GM12878 (cell line): Measurements from ENCODE around the gene ATP7B. TPM values are rescaled to one million over a fixed set of nuclear protein-coding genes. Genes with fewer than 3 reads are reported as not detected.

ENCODE experiments used
- ATAC-seq: fragments of 200-7000 bp; cut with Tn5 transposase; 3 replicates; pipeline ENCODE4 v1.9.1; 2020; ENCODE audit warnings: mild to moderate bottlenecking, moderate library complexity
- BruUV-seq: library from RNA; stranded (reverse); fragments of 400-500 nt; replicated peaks from 2 replicates; lab custom pipeline; 2021; lab: Mats Ljungman, UMichigan
- CTCF ChIA-PET: fragments of 300-600 bp; sonication (Branson Sonifier 250); formaldehyde crosslinking; extraction: SDS; loops from one replicate; lab custom pipeline; 2021; ENCODE audit warnings: inconsistent platforms; lab: Yijun Ruan, JAX
- POLR2A ChIA-PET: fragments of 350-600 bp; formaldehyde crosslinking; extraction: SDS; loops from one replicate; lab custom pipeline; 2021; ENCODE audit warnings: inconsistent platforms; lab: Charles Lee
- RAD21 ChIA-PET: fragments of 300-600 bp; sonication (Branson Sonifier 250); formaldehyde crosslinking; loops from one replicate; lab custom pipeline; 2023; ENCODE audit warnings: antibody characterized with exemption; ENCODE audit not compliant: unreplicated experiment; lab: Charles Lee
- SMC1A ChIA-PET: fragments of 300-600 bp; sonication (Branson Sonifier 250); formaldehyde crosslinking; loops from one replicate; lab custom pipeline; 2023; ENCODE audit not compliant: unreplicated experiment, uncharacterized antibody; lab: Charles Lee
- DNase-seq: peaks from one replicate; pipeline ENCODE4 v3.0.0-alpha.2; 2011; ENCODE audit warnings: low read depth, low spot score
- FAIRE-seq: peaks from 3 replicates; lab custom pipeline; 2011; peaks lifted over from hg19 to GRCh38; lab: Jason Lieb, UNC
- H2AFZ ChIP-seq: 2 replicates; pipeline ENCODE4 v1.6.0; 2011; ENCODE audit warnings: low read depth, low read length, control low read depth; ENCODE audit not compliant: control insufficient read depth
- H3K27ac ChIP-seq: 2 replicates; pipeline ENCODE4 v1.5.1; 2011; ENCODE audit warnings: control low read depth; ENCODE audit not compliant: control insufficient read depth, insufficient read depth
- H3K27me3 ChIP-seq, 2 experiments: replicated peaks in 1 of 2; 2 replicates each; pipeline versions ENCODE4 v1.6.0 to v1.6.1; 2011; ENCODE audit warnings: low read length in 1 of 2; ENCODE audit not compliant: control insufficient read depth in 2 of 2, insufficient read depth in 2 of 2
- H3K36me3 ChIP-seq, 2 experiments: 2 replicates each; pipeline ENCODE4 v1.5.1; 2011; ENCODE audit warnings: low read length in 1 of 2; ENCODE audit not compliant: control insufficient read depth in 2 of 2, insufficient read depth in 2 of 2
- H3K4me1 ChIP-seq: 2 replicates; pipeline ENCODE4 v1.6.1; 2011; ENCODE audit warnings: mild to moderate bottlenecking, low read length, moderate library complexity, mixed read lengths; ENCODE audit not compliant: control insufficient read depth, insufficient read depth
- H3K4me2 ChIP-seq: 2 replicates; pipeline ENCODE4 v1.6.0; 2011; ENCODE audit warnings: control low read depth; ENCODE audit not compliant: control insufficient read depth, insufficient read depth
- H3K4me3 ChIP-seq: fragments of 200-600 bp; sonication (generic); 2 replicates; pipeline ENCODE4 v1.5.1; 2016
- H3K79me2 ChIP-seq: 2 replicates; pipeline ENCODE4 v1.6.0; 2011; ENCODE audit warnings: low read length; ENCODE audit not compliant: control insufficient read depth, insufficient read depth
- H3K9ac ChIP-seq: 2 replicates; pipeline ENCODE4 v1.8.0; 2011; ENCODE audit warnings: low read length, control low read depth, mixed read lengths; ENCODE audit not compliant: control insufficient read depth, insufficient read depth
- H3K9me3 ChIP-seq: replicated peaks from 3 replicates; pipeline ENCODE4 v1.5.1; 2011; ENCODE audit warnings: mild to moderate bottlenecking, low read length; ENCODE audit not compliant: control insufficient read depth, insufficient read depth
- H4K20me1 ChIP-seq: 2 replicates; pipeline ENCODE4 v1.6.0; 2011; ENCODE audit not compliant: control insufficient read depth, insufficient read depth
- BMI1 ChIP-seq: fragments of 450-650 bp; IDR thresholded peaks from 2 replicates; pipeline ENCODE4 v1.6.1; 2016; ENCODE audit warnings: mild to moderate bottlenecking, moderate library complexity, borderline replicate concordance
- HDGF ChIP-seq: fragments of 450-650 bp; IDR thresholded peaks from 2 replicates; pipeline ENCODE4 v1.6.1; 2016; ENCODE audit warnings: antibody characterized with exemption
- NBN ChIP-seq: fragments of 450-650 bp; IDR thresholded peaks from 2 replicates; pipeline ENCODE4 v1.6.1; 2016
- PAX5 ChIP-seq: IDR thresholded peaks from 2 replicates; pipeline ENCODE4 v1.6.1; 2011; ENCODE audit warnings: low read depth, low read length, borderline replicate concordance
- RAD51 ChIP-seq: fragments of 450-650 bp; IDR thresholded peaks from 2 replicates; pipeline ENCODE4 v1.6.1; 2016; ENCODE audit warnings: moderate library complexity, mild to moderate bottlenecking, inconsistent platforms
- RB1 ChIP-seq: fragments of 450-650 bp; formaldehyde crosslinking; IDR thresholded peaks from 2 replicates; pipeline ENCODE4 v1.6.1; 2017; ENCODE audit warnings: mild to moderate bottlenecking, borderline replicate concordance
- RCOR1 ChIP-seq: conservative IDR thresholded peaks from 2 replicates; pipeline ENCODE4 v1.6.1; 2012; ENCODE audit warnings: low read depth, low read length, improper control_type of control experiment
- SMARCA5 ChIP-seq: fragments of 450-650 bp; IDR thresholded peaks from 2 replicates; pipeline ENCODE4 v1.6.1; 2017; ENCODE audit warnings: mild to moderate bottlenecking
- SMC3 ChIP-seq: IDR thresholded peaks from 2 replicates; pipeline ENCODE4 v1.6.1; 2011; ENCODE audit warnings: low read length, improper control_type of control experiment, borderline replicate concordance
- YBX1 ChIP-seq: fragments of 450-650 bp; IDR thresholded peaks from 2 replicates; pipeline ENCODE4 v1.6.1; 2016; ENCODE audit warnings: antibody characterized with exemption
- WGBS: methylation state at CpG from one replicate; pipeline ENCODE4 v1.1.6; 2016; ENCODE audit warnings: low lambda C conversion rate; ENCODE audit not compliant: insufficient replicate concordance, insufficient coverage; ENCODE audit errors: missing lambda C conversion rate; 5-methylcytosine and 5-hydroxymethylcytosine counted together
- in situ Hi-C: fragments of 300-500 bp; cut with MboI; formaldehyde crosslinking; loops from 9 replicates; pipeline ENCODE4 v1.14.3; 2018; ENCODE audit warnings: mixed read lengths
- intact Hi-C: fragments of 100-400 bp; cut with micrococcal nuclease; formaldehyde crosslinking; loops from one replicate; pipeline ENCODE4 v1.14.2; 2022; ENCODE audit not compliant: unreplicated experiment
- polyA plus RNA-seq, 11 experiments: library from polyadenylated mRNA; depleted of rRNA in 4 of 11; unstranded in 6 of 11; stranded (reverse) in 5 of 11; fragments of >200 nt; fragmentation: Nextera tagmentation in 4 of 11; fragmentation: Illumina TruSeq in 1 of 11; extraction: Ambion mirVana in 4 of 11; extraction: Trizol in 1 of 11; gene quantifications; 1 replicate in 1 of 11; 2 replicates in 10 of 11; pipeline versions ENCODE4 v1.2.1 to v1.2.3, GENCODE V29; 2011 to 2016; ENCODE audit warnings: inconsistent platforms in 2 of 11, missing spikeins in 2 of 11, low read depth in 1 of 11
- total RNA-seq, 4 experiments: library from RNA; depleted of rRNA in 3 of 4; stranded (reverse); fragments of >200 nt in 3 of 4; fragmentation: Illumina TruSeq in 1 of 4; extraction: Trizol in 1 of 4; gene quantifications; 2 replicates each; pipeline versions ENCODE4 v1.2.1 to v1.2.3, GENCODE V29; 2013 to 2021
- TF ChIP-seq, protein P1 (sequence below): IDR thresholded peaks from 2 replicates; pipeline ENCODE4 v1.6.1; 2011; ENCODE audit warnings: low read depth, low read length, improper control_type of control experiment, borderline replicate concordance
- TF ChIP-seq, protein P2 (sequence below): fragments of 450-650 bp; IDR thresholded peaks from 2 replicates; pipeline ENCODE4 v1.6.1; 2018; ENCODE audit warnings: mild to moderate bottlenecking, low read depth, moderate library complexity; ENCODE audit not compliant: partially characterized antibody
- TF ChIP-seq, protein P3 (sequence below): IDR thresholded peaks from 2 replicates; pipeline ENCODE4 v1.6.1; 2012; ENCODE audit warnings: low read length, inconsistent platforms
- TF ChIP-seq, protein P4 (sequence below): fragments of 450-650 bp; IDR thresholded peaks from 2 replicates; pipeline ENCODE4 v1.6.1; 2017; ENCODE audit warnings: mild to moderate bottlenecking, moderate library complexity

Gene ATP7B
- total and polyA plus RNA-seq, 10 of the 15 experiments (the other 5 are each of a cell fraction or from before 2014, with no cell fraction given): under 0.01 to 1.1 (median 0.06) TPM; not detected in 2

DNA sequence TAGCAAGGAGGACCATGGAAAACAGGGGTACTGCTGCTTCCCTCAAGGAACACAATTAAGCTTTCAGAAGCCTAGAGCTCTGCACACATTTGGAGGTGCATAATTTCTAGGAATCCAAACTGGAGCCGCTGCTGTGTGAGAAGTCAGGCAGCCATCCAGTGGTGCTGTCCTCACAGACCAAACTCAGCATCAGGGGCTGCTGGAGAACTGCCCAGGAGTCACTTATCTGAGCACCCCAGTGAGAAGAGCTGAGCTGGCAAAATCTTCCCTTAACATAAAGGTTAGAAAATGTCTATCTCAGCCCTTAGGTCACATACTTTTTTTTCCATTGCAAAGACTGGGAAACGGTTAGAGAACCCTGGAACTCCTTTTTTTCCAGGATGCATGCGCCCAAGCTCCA is 72.8 kb downstream of the ATP7B start:
- Histone ChIP-seq H3K36me3 (no peaks in the 10 kb centered on the region), H3K4me2 (no peak overlapping the region), H3K79me2 (no peaks in the 10 kb centered on the region), H3K9me3 (no peaks in the 10 kb centered on the region), H2AFZ (no peak overlapping the region), H3K4me1 (no peaks in the 10 kb centered on the region), H3K27ac (no peak overlapping the region), H3K9ac (no peak overlapping the region), H4K20me1 (peaks cover 3% of the 10 kb centered on the region; the same call in 1 of the 2 replicates), H3K27me3 (no peaks in the 10 kb centered on the region; a peak in 2 of 4 replicates), H3K4me3 (no peak overlapping the region)
- RAD21 ChIA-PET: interaction anchor here (0.9 kb wide), 1 partner anchor 9 kb away, joined by 3 read pairs; no protein-coding TSS in a partner anchor
- DNase-seq (no peak), ATAC-seq (no peak), FAIRE-seq (no peak)
- in situ Hi-C loops: no loop called here
- WGBS: 28% methylated on average over 3 of the region's 3 CpGs
- BruUV-seq: no TSS peak
- POLR2A ChIA-PET: no interaction called here
- intact Hi-C loops: no loop called here
- CTCF ChIA-PET: interaction anchor here (1.7 kb wide), 1 partner anchor 188 kb away, joined by 3 read pairs; no protein-coding TSS in a partner anchor
- SMC1A ChIA-PET: no interaction called here
- TF ChIP-seq RCOR1 (no peak), BMI1 (no peak), PAX5 (no peak), HDGF (no peak), RB1 (no peak), SMC3 (no peak), NBN (no peak), RAD51 (no peak), YBX1 (no peak), SMARCA5 (no peak)
- TF ChIP-seq, protein P1, sequence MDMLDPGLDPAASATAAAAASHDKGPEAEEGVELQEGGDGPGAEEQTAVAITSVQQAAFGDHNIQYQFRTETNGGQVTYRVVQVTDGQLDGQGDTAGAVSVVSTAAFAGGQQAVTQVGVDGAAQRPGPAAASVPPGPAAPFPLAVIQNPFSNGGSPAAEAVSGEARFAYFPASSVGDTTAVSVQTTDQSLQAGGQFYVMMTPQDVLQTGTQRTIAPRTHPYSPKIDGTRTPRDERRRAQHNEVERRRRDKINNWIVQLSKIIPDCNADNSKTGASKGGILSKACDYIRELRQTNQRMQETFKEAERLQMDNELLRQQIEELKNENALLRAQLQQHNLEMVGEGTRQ: no peak
- TF ChIP-seq, protein P2, sequence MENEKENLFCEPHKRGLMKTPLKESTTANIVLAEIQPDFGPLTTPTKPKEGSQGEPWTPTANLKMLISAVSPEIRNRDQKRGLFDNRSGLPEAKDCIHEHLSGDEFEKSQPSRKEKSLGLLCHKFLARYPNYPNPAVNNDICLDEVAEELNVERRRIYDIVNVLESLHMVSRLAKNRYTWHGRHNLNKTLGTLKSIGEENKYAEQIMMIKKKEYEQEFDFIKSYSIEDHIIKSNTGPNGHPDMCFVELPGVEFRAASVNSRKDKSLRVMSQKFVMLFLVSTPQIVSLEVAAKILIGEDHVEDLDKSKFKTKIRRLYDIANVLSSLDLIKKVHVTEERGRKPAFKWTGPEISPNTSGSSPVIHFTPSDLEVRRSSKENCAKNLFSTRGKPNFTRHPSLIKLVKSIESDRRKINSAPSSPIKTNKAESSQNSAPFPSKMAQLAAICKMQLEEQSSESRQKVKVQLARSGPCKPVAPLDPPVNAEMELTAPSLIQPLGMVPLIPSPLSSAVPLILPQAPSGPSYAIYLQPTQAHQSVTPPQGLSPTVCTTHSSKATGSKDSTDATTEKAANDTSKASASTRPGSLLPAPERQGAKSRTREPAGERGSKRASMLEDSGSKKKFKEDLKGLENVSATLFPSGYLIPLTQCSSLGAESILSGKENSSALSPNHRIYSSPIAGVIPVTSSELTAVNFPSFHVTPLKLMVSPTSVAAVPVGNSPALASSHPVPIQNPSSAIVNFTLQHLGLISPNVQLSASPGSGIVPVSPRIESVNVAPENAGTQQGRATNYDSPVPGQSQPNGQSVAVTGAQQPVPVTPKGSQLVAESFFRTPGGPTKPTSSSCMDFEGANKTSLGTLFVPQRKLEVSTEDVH: no peak
- TF ChIP-seq, protein P3, sequence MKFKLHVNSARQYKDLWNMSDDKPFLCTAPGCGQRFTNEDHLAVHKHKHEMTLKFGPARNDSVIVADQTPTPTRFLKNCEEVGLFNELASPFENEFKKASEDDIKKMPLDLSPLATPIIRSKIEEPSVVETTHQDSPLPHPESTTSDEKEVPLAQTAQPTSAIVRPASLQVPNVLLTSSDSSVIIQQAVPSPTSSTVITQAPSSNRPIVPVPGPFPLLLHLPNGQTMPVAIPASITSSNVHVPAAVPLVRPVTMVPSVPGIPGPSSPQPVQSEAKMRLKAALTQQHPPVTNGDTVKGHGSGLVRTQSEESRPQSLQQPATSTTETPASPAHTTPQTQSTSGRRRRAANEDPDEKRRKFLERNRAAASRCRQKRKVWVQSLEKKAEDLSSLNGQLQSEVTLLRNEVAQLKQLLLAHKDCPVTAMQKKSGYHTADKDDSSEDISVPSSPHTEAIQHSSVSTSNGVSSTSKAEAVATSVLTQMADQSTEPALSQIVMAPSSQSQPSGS: no peak
- TF ChIP-seq, protein P4, sequence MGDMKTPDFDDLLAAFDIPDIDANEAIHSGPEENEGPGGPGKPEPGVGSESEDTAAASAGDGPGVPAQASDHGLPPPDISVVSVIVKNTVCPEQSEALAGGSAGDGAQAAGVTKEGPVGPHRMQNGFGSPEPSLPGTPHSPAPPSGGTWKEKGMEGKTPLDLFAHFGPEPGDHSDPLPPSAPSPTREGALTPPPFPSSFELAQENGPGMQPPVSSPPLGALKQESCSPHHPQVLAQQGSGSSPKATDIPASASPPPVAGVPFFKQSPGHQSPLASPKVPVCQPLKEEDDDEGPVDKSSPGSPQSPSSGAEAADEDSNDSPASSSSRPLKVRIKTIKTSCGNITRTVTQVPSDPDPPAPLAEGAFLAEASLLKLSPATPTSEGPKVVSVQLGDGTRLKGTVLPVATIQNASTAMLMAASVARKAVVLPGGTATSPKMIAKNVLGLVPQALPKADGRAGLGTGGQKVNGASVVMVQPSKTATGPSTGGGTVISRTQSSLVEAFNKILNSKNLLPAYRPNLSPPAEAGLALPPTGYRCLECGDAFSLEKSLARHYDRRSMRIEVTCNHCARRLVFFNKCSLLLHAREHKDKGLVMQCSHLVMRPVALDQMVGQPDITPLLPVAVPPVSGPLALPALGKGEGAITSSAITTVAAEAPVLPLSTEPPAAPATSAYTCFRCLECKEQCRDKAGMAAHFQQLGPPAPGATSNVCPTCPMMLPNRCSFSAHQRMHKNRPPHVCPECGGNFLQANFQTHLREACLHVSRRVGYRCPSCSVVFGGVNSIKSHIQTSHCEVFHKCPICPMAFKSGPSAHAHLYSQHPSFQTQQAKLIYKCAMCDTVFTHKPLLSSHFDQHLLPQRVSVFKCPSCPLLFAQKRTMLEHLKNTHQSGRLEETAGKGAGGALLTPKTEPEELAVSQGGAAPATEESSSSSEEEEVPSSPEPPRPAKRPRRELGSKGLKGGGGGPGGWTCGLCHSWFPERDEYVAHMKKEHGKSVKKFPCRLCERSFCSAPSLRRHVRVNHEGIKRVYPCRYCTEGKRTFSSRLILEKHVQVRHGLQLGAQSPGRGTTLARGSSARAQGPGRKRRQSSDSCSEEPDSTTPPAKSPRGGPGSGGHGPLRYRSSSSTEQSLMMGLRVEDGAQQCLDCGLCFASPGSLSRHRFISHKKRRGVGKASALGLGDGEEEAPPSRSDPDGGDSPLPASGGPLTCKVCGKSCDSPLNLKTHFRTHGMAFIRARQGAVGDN: no peak
